HG03575 (cell line): ENCODE measurements around the gene MDC1.

Source experiments
- ATAC-seq: cut with Tn5 transposase; IDR thresholded peaks from one replicate; pipeline ENCODE4 v1.9.1; 2021; ENCODE audit not compliant: unreplicated experiment, insufficient number of reproducible peaks, low FRiP score; ENCODE audit errors: extremely low read depth

MDC1 gene

DNA sequence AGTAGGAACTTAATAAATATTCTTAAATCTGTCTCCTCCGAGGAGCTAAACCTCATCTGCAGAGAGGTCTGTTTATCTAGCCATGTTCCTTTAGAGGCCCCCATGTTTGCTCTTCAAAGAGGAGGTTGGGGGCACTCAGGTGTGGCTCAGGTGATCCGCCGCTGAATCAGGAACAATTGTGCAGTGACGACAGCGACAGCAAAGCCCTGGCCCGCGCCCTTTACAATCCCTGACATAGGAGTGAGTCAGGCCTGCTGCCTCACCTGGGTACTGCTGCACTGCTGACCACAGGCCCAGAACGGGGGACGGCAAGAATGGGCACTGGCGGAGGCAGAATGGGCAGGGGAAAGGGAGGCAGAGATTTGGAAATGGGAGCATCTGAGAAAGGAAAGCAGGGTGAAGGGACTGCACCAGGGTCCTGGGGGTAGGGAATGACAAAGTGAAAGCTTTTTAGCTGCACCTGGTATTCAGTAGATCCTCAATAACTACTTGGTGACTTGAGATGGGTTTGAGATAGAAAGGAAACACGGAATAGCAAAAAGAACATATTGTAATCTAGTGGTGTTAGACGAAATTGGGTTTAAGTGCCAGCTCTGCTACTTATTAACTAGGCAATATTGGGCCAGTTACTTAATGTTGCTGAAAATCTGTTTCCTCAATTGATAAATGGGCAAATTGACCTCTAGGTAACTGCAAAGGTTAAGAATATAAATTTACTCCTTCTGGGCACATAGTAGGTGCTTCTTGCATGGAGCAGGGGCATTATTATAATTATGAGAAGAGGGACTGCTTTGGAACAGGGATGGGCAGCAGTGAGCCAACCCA lies 32.7 kb upstream of the MDC1 start:
- ATAC-seq = no peak

DNA sequence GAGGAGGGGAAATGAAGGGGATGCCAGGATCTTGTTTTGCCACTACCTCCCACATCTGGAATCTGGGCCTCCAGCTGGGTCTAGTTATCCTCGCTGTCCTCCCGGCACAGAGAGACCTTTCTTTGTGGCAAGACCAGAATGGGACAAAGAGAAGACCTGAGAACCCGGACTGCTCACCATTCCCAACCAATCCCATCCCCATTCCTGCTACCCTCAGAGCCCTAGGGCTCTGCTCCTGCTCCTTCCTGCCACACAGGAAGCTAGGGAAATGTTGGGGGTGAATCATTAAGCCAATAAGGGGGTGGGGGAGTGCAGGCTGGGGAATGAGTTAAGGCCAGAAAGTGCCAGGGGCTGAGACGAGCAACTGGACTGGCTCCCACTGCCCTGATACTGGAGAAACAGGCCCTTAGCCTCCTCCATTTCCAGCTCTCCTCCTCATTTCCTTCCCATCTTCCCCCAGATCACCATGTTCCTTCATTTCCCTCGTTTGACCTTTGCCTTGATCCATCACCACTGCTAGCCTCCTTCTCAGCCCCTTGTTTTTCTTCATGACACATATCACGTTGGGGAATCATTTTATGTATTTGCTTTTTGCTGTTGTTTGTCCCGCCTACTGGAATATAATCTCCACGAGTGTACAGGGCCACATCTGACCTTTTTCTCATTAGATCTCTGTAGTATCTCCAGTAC lies 31.9 kb upstream of the MDC1 start:
- no peak for ATAC-seq

DNA sequence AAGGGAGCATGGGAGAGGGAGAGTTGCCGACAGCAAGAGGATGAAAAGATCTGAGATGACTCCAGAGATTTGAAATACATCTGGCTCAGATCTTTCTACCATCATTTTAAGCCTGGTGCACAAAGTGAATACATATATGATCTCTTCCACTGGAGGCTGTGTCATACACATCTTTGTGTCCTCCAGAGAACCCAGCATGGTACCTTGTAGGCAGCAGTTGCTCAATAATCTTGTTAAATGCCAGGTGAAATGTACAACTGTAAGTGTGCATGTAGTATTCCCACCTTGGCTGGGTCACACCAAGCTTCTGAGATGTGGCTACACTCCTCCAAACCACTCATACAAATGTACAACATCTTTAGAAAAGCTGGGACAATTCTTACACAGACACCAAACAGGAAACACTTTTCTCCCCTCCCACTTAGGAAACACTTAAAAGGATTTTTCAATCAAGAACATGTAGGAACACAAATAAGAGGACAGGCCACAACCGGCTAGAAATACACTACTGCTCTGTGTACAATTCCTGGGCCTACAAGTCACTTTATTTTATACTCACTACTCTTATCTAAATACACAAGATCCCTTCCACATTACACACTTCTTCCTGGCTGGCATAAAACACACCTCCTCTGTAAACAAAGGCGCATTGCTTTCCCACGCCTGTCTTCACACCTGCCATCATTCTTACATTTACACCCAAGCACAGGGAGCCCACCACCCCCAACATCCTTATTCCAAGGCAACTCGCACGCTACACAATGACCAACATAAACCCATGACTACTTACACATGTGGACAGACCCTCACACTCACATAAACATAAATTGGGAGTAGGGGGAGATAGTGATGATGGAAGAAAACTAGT lies 31.1 kb upstream of the MDC1 start:
- ATAC-seq = no peak

- ATAC-seq = no peak
Measured at GRCh38 chr6:30747300-30747687, 30.2 kb upstream of the MDC1 start.

DNA sequence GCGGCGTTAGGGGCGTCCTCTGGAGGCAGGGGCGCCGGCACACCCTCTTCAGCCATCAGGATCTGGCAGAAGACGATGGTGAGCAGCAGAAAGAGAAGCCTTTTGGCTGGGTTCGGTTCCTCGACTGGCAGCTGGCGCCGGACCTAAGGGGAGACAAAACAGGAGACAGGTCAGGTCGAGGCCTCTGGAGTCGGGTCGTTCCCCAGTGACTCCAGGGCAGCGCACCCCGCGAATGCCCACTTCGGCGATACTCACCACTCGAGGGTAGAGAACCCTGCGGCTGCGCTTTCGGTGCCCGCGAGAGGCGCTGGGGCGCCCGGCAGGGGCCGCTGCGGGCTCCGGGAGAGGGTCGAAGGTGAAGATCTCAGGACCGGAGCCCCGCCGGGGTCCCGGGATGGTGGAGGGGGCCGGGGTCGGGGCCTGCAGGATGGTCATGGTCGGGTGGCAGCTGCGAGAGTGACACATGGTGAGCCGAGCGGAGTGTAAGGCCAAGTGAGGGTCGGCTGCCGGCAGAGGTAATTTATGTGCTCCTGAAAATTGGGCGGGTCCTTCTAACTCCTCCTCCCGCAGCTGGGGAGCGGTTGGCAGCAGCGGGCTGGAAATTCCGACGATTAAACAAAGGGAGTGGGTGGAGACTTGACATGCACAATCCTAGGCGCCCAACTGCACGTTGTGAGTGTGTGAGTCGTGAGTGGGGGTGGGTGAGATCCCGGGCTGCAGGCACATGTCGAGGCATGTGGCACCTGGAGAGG lies 27.1 kb upstream of the MDC1 start, which contains the start of gene IER3:
Gene IER3 (minus strand): TSS at position 494 of the 752 bp plus-strand sequence. CDS start 29 bp downstream, at position 465.
- ATAC-seq = no peak

DNA sequence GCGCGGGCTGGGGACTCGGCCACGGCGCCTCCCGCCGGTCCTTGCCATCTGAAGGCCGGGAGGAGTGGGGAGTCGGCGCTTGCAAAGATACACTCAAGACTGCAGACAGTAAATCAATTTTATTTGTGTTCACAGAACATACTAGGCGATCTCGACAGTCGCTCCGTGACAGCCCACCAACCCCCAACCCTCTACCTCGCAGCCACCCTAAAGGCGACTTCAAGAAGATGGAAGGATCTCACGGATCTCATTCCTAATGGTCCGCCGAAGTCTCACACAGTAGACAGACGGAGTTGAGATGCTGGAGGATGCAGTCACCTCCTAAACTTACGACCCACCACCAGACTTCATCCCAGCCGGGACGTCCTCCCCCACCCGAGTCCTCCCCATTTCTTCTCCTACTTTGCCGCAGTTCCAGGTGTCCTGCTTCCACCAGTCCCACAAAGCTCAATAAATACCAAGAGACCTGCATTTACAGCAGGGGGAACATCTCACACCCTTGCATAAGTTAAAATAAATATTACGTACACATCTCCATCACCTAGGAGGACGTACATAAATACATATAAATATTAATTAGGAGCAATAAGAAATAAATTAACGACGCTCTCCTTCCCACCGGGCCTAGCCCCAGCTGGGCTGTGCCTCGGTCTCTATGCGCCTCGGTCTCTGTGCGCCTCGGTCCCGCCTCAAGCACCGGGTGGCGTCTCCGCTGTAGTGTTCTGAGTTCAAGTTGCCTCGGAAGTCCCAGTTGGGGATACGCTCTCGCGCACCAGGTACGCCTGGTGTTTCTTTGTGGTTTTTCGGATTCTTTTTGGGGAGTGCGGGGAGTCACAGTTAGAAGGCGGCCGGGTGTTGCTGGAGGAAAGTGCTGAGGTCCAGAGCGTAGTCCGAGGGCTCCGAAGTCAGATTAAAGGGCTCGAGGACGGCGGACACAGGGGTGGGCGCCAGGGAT lies 26.3 kb upstream of the MDC1 start:
- ATAC-seq = no peak

GRCh38 chr6:30742316-30743098 lies 25.4 kb upstream of the MDC1 start, which contains the start of gene FLOT1:
FLOT1 (minus strand) TSS chr6:30742687; CDS start chr6:30742189, 498 bp downstream.
- no peak for ATAC-seq

GRCh38 chr6:30741789-30742315 lies 24.8 kb upstream of the MDC1 start:
- no peak for ATAC-seq

DNA sequence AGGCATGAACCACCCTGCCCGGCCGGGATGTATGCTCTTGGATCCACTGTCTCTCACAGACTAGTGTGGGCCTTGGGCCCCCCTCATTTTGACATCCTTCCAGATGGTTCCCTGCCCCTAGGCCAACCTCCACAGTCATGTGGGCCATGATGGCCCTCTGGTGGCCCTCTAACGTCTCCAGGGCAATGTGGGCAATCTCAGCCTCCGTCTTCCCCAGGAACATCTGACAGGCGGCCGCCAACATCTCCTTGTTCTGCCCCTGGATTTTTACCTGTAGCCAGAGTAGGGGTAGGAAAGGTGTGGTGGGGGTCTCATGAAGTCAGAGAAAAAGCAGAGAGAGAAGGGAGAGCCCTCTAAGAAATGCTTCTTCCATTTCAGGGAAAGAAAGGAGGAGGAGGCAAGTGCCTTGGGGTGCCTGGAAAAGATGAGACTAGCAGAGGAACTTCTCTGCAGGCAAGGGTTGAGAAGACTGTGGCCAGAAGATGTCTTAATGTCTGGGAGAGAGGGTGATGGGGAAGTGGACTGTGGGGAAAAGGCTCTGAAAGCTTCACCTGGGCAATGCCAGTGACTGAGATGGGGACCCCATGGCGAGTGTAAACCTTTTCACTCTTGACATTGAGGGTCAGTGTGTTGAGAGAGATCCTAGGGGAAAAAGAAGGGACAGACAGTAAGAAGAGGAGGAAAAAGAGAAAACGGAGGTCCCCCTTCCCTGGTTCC lies 24.1 kb upstream of the MDC1 start:
- ATAC-seq = no peak

GRCh38 chr6:30740540-30740870 lies 23.4 kb upstream of the MDC1 start:
- no peak for ATAC-seq

GRCh38 chr6:30738532-30738931 lies 21.5 kb upstream of the MDC1 start:
- no peak for ATAC-seq

DNA sequence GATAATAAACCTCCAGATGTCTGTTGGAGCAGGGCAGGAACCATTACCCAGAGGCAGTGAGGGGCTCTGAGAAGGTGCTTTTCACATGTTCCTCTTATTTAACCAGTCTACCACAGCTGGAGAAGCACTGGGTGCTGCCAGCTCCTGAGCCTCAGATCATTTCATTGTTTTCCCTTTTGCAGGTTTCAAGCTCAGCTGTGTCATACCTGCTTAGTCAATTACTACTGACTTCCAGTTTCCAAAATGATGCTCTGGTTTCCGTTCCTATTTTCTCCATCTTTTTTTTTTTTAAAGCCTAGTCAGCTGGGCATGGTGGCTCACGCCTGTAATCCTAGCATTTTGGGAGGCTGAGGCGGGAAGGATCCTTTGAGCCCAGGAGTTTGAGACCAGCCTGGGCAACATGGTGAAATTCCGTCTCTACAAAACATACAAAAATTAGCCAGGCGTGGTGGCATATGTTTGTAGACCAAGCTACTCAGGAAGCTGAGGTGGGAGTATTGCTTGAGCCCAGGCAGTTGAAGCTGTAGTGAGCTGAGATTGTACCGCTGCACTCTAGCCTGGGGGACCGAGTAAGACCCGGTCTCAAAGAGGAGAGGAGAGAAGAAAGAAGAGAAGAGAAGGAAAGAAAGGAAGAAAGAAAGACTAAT lies 18.7 kb upstream of the MDC1 start:
- ATAC-seq = no peak

DNA sequence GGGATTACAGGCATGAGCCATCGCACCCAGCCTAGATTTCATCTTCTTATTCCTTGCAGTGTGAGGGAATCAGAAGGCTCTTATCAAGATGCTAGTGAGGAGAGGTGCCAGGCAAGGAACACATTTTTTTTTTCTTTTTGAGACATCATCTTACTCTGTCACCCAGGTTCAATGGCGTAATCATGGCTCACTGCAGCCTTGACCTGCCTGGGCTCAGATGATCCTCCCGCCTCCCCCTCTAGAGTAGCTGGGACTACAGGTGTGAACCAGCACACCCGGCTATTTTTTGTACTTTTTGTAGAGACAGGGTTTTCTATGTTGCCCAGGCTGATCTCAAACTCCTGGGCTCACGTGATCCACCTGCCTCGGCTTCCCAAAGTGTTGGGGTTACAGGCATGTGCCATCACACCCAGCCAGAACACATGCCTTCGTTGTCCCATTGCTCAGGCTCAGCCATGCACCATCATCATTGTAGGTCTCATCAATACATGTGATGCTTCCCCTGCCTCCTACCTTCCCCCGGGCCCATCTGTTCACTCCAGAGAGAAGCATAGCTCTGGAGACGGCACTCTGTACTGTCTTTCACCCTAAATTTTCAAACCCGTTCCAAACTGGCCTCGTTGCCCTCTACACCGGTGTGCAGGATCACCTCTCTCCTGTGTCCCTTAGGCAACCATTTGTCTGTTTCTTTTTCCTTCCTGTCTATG lies 15.3 kb upstream of the MDC1 start:
- ATAC-seq = no peak

GRCh38 chr6:30730601-30731435 lies 13.7 kb upstream of the MDC1 start:
- ATAC-seq = no peak
